Adrenal gland (tissue), 5 donors: ENCODE data around the gene ANTXR2.

Source experiments
- POLR2A ChIP-seq, 2 donors: fragments of 450-650 bp; IDR thresholded peaks; one replicate each; pipeline ENCODE4 v1.6.1; 2017; ENCODE audit warnings: antibody characterized with exemption in 2 of 2, mild to moderate bottlenecking in 2 of 2, moderate library complexity in 1 of 2
- TF ChIP-seq, protein P1 (sequence below), 6 experiments: fragments of 450-650 bp in 4 of 6; fragments of 200-600 bp in 2 of 6; sonication (generic) in 1 of 6; IDR thresholded peaks; 1 replicate in 5 of 6; 2 replicates in 1 of 6; pipeline versions ENCODE4 v1.5.1 to v1.8.0; 2016 to 2021; ENCODE audit warnings: antibody characterized with exemption in 6 of 6, mild to moderate bottlenecking in 2 of 6, moderate library complexity in 1 of 6
- donor health status: DM: no; HTN: no; CAD: no.

GRCh38 chr4:79958466-79959264 is 114.4 kb downstream of the ANTXR2 start:
- TF ChIP-seq, protein P1, sequence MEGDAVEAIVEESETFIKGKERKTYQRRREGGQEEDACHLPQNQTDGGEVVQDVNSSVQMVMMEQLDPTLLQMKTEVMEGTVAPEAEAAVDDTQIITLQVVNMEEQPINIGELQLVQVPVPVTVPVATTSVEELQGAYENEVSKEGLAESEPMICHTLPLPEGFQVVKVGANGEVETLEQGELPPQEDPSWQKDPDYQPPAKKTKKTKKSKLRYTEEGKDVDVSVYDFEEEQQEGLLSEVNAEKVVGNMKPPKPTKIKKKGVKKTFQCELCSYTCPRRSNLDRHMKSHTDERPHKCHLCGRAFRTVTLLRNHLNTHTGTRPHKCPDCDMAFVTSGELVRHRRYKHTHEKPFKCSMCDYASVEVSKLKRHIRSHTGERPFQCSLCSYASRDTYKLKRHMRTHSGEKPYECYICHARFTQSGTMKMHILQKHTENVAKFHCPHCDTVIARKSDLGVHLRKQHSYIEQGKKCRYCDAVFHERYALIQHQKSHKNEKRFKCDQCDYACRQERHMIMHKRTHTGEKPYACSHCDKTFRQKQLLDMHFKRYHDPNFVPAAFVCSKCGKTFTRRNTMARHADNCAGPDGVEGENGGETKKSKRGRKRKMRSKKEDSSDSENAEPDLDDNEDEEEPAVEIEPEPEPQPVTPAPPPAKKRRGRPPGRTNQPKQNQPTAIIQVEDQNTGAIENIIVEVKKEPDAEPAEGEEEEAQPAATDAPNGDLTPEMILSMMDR (IDR thresholded peaks at IDR 0.05), result no peak
- no peak for TF ChIP-seq POLR2A (IDR thresholded peaks at IDR 0.05)
